GM12878 (cell line): Measurements from ENCODE around the gene LRRC27. TPM values are rescaled to one million over a fixed set of nuclear protein-coding genes. Genes with fewer than 3 reads are reported as not detected.

Experiments used
- ASH2L ChIP-seq: fragments of 300-600, 200-600 bp; sonication (generic); IDR thresholded peaks from 2 replicates; pipeline ENCODE4 v1.6.1; 2017; ENCODE audit warnings: low read depth, mild to moderate bottlenecking, borderline replicate concordance
- CHD4 ChIP-seq: fragments of 200-600 bp; sonication (generic); IDR thresholded peaks from 2 replicates; pipeline ENCODE4 v1.6.1; 2016; ENCODE audit warnings: mild to moderate bottlenecking
- ESRRA ChIP-seq: IDR thresholded peaks from 2 replicates; pipeline ENCODE4 v1.6.1; 2012; ENCODE audit warnings: mild to moderate bottlenecking, low read length, improper control_type of control experiment
- HDGF ChIP-seq: fragments of 450-650 bp; IDR thresholded peaks from 2 replicates; pipeline ENCODE4 v1.6.1; 2016; ENCODE audit warnings: antibody characterized with exemption
- JUNB ChIP-seq: IDR thresholded peaks from 2 replicates; pipeline ENCODE4 v1.6.1; 2016; ENCODE audit warnings: antibody characterized with exemption, mild to moderate bottlenecking
- JUND ChIP-seq: IDR thresholded peaks from 2 replicates; pipeline ENCODE4 v1.6.1; 2012; ENCODE audit warnings: low read depth, mild to moderate bottlenecking, low read length, improper control_type of control experiment, moderate library complexity
- LARP7 ChIP-seq: fragments of 450-650 bp; IDR thresholded peaks from 2 replicates; pipeline ENCODE4 v1.6.1; 2017; ENCODE audit warnings: mild to moderate bottlenecking
- MTA3 ChIP-seq: IDR thresholded peaks from 2 replicates; pipeline ENCODE4 v1.6.1; 2012; ENCODE audit warnings: low read length, inconsistent platforms, borderline replicate concordance
- NBN ChIP-seq: fragments of 450-650 bp; IDR thresholded peaks from 2 replicates; pipeline ENCODE4 v1.6.1; 2016
- NFYA ChIP-seq: IDR thresholded peaks from 2 replicates; pipeline ENCODE4 v1.6.1; 2011; ENCODE audit warnings: low read depth, mild to moderate bottlenecking, low read length, improper control_type of control experiment, borderline replicate concordance
- NFYB ChIP-seq: IDR thresholded peaks from 2 replicates; pipeline ENCODE4 v1.6.1; 2011; ENCODE audit warnings: low read depth, mild to moderate bottlenecking, low read length, improper control_type of control experiment, moderate library complexity; ENCODE audit not compliant: insufficient read depth
- SMAD5 ChIP-seq: IDR thresholded peaks from 2 replicates; pipeline ENCODE4 v1.6.1; 2016; ENCODE audit warnings: antibody characterized with exemption, low read depth
- TCF3 ChIP-seq: IDR thresholded peaks from 2 replicates; pipeline ENCODE4 v1.6.1; 2012; ENCODE audit warnings: low read depth, mild to moderate bottlenecking, low read length, borderline replicate concordance; ENCODE audit not compliant: insufficient read depth
- WRNIP1 ChIP-seq: IDR thresholded peaks from 2 replicates; pipeline ENCODE4 v1.6.1; 2011; ENCODE audit warnings: low read depth, low read length, improper control_type of control experiment, borderline replicate concordance
- ZBED1 ChIP-seq: IDR thresholded peaks from 2 replicates; pipeline ENCODE4 v1.6.1; 2016; ENCODE audit warnings: borderline replicate concordance
- ZNF207 ChIP-seq: fragments of 450-650 bp; IDR thresholded peaks from 2 replicates; pipeline ENCODE4 v1.6.1; 2014; ENCODE audit warnings: antibody characterized with exemption, mild to moderate bottlenecking, borderline replicate concordance
- ZSCAN29 ChIP-seq: fragments of 450-650 bp; IDR thresholded peaks from 2 replicates; pipeline ENCODE4 v1.6.1; 2017; ENCODE audit warnings: mild to moderate bottlenecking, moderate library complexity
- polyA plus RNA-seq, 11 experiments: library from polyadenylated mRNA; depleted of rRNA in 4 of 11; unstranded in 6 of 11; stranded (reverse) in 5 of 11; fragments of >200 nt; fragmentation: Nextera tagmentation in 4 of 11; fragmentation: Illumina TruSeq in 1 of 11; extraction: Ambion mirVana in 4 of 11; extraction: Trizol in 1 of 11; gene quantifications; 1 replicate in 1 of 11; 2 replicates in 10 of 11; pipeline versions ENCODE4 v1.2.1 to v1.2.3, GENCODE V29; 2011 to 2016; ENCODE audit warnings: inconsistent platforms in 2 of 11, missing spikeins in 2 of 11, low read depth in 1 of 11
- total RNA-seq, 4 experiments: library from RNA; depleted of rRNA in 3 of 4; stranded (reverse); fragments of >200 nt in 3 of 4; fragmentation: Illumina TruSeq in 1 of 4; extraction: Trizol in 1 of 4; gene quantifications; 2 replicates each; pipeline versions ENCODE4 v1.2.1 to v1.2.3, GENCODE V29; 2013 to 2021
- TF ChIP-seq, protein P1 (sequence below): fragments of 450-650 bp; IDR thresholded peaks from 2 replicates; pipeline ENCODE4 v1.6.1; 2016; ENCODE audit warnings: mild to moderate bottlenecking, moderate library complexity, borderline replicate concordance
- TF ChIP-seq, protein P2 (sequence below): fragments of 450-650 bp; formaldehyde crosslinking; IDR thresholded peaks from 2 replicates; pipeline ENCODE4 v1.4.0; 2022; ENCODE audit warnings: mild to moderate bottlenecking, moderate library complexity
- TF ChIP-seq, protein P3 (sequence below): fragments of 150-350 bp; IDR thresholded peaks from 2 replicates; pipeline ENCODE4 v1.6.1; 2014; ENCODE audit warnings: mild to moderate bottlenecking, low read depth, low read length
- TF ChIP-seq, protein P4 (sequence below): fragments of 450-650 bp; IDR thresholded peaks from 2 replicates; pipeline ENCODE4 v1.6.1; 2016; ENCODE audit warnings: mild to moderate bottlenecking
- TF ChIP-seq, protein P5 (sequence below): IDR thresholded peaks from 2 replicates; pipeline ENCODE4 v1.6.1; 2012; ENCODE audit warnings: low read depth, low read length, improper control_type of control experiment

Gene LRRC27
- total and polyA plus RNA-seq, 10 of the 15 experiments (the other 5 are each of a cell fraction or from before 2014, with no cell fraction given) = 0.48 to 6.9 (median 4.7) TPM

DNA sequence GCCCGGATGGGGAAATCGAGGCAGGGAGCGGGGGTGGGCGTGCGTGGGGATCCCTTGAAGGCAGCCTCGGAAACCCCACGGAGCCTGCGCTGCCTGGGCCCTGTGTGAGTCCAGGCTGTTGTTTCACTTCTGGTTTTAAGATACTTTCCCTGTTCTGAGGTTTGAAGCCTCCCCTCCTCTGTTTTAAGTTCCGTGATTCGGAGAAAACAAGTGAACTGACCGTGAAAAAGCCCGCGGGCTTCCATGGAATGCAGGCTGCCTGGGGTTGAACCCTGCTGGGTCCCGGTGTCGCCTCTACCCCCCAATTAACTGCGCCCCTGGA lies 401 bp downstream of the LRRC27 start (continued):
- TF ChIP-seq ASH2L (no peak), CHD4 (no peak), LARP7 (0 out of 2 replicates have a peak, but pooled peaks have one; percentile 9), JUNB (no peak), NFYA (no peak), JUND (no peak), SMAD5 (no peak), ZNF207 (no peak; the same call in 1 of the 2 replicates), ZSCAN29 (no peak), MTA3 (no peak), NBN (0 out of 2 replicates have a peak, but pooled peaks have one; percentile 51), NFYB (no peak), ZBED1 (no peak), HDGF (no peak), TCF3 (no peak), ESRRA (no peak), WRNIP1 (no peak)
- TF ChIP-seq, protein P1, sequence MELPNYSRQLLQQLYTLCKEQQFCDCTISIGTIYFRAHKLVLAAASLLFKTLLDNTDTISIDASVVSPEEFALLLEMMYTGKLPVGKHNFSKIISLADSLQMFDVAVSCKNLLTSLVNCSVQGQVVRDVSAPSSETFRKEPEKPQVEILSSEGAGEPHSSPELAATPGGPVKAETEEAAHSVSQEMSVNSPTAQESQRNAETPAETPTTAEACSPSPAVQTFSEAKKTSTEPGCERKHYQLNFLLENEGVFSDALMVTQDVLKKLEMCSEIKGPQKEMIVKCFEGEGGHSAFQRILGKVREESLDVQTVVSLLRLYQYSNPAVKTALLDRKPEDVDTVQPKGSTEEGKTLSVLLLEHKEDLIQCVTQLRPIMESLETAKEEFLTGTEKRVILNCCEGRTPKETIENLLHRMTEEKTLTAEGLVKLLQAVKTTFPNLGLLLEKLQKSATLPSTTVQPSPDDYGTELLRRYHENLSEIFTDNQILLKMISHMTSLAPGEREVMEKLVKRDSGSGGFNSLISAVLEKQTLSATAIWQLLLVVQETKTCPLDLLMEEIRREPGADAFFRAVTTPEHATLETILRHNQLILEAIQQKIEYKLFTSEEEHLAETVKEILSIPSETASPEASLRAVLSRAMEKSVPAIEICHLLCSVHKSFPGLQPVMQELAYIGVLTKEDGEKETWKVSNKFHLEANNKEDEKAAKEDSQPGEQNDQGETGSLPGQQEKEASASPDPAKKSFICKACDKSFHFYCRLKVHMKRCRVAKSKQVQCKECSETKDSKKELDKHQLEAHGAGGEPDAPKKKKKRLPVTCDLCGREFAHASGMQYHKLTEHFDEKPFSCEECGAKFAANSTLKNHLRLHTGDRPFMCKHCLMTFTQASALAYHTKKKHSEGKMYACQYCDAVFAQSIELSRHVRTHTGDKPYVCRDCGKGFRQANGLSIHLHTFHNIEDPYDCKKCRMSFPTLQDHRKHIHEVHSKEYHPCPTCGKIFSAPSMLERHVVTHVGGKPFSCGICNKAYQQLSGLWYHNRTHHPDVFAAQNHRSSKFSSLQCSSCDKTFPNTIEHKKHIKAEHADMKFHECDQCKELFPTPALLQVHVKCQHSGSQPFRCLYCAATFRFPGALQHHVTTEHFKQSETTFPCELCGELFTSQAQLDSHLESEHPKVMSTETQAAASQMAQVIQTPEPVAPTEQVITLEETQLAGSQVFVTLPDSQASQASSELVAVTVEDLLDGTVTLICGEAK = no peak
- TF ChIP-seq, protein P2, sequence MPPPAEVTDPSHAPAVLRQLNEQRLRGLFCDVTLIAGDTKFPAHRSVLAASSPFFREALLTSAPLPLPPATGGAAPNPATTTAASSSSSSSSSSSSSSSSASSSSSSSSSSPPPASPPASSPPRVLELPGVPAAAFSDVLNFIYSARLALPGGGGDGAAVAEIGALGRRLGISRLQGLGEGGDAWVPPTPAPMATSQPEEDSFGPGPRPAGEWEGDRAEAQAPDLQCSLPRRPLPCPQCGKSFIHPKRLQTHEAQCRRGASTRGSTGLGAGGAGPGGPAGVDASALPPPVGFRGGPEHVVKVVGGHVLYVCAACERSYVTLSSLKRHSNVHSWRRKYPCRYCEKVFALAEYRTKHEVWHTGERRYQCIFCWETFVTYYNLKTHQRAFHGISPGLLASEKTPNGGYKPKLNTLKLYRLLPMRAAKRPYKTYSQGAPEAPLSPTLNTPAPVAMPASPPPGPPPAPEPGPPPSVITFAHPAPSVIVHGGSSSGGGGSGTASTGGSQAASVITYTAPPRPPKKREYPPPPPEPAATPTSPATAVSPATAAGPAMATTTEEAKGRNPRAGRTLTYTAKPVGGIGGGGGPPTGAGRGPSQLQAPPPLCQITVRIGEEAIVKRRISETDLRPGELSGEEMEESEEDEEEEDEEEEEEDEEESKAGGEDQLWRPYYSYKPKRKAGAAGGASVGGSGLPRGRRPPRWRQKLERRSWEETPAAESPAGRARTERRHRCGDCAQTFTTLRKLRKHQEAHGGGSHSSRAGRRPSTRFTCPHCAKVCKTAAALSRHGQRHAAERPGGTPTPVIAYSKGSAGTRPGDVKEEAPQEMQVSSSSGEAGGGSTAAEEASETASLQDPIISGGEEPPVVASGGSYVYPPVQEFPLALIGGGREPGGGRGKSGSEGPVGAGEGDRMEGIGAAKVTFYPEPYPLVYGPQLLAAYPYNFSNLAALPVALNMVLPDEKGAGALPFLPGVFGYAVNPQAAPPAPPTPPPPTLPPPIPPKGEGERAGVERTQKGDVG (CRISPR knock-in tag) = no peak
- TF ChIP-seq, protein P3, sequence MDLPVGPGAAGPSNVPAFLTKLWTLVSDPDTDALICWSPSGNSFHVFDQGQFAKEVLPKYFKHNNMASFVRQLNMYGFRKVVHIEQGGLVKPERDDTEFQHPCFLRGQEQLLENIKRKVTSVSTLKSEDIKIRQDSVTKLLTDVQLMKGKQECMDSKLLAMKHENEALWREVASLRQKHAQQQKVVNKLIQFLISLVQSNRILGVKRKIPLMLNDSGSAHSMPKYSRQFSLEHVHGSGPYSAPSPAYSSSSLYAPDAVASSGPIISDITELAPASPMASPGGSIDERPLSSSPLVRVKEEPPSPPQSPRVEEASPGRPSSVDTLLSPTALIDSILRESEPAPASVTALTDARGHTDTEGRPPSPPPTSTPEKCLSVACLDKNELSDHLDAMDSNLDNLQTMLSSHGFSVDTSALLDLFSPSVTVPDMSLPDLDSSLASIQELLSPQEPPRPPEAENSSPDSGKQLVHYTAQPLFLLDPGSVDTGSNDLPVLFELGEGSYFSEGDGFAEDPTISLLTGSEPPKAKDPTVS = no peak
- TF ChIP-seq, protein P4, sequence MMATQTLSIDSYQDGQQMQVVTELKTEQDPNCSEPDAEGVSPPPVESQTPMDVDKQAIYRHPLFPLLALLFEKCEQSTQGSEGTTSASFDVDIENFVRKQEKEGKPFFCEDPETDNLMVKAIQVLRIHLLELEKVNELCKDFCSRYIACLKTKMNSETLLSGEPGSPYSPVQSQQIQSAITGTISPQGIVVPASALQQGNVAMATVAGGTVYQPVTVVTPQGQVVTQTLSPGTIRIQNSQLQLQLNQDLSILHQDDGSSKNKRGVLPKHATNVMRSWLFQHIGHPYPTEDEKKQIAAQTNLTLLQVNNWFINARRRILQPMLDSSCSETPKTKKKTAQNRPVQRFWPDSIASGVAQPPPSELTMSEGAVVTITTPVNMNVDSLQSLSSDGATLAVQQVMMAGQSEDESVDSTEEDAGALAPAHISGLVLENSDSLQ = no peak
- TF ChIP-seq, protein P5, sequence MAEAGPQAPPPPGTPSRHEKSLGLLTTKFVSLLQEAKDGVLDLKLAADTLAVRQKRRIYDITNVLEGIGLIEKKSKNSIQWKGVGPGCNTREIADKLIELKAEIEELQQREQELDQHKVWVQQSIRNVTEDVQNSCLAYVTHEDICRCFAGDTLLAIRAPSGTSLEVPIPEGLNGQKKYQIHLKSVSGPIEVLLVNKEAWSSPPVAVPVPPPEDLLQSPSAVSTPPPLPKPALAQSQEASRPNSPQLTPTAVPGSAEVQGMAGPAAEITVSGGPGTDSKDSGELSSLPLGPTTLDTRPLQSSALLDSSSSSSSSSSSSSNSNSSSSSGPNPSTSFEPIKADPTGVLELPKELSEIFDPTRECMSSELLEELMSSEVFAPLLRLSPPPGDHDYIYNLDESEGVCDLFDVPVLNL = no peak
